GM12873 (cell line): Measurements from ENCODE around the gene ZNF286A.

ENCODE experiments used
- TF ChIP-seq, protein P1 (sequence below): IDR thresholded peaks from 2 replicates; pipeline ENCODE4 v1.5.1; 2012; ENCODE audit warnings: low read depth, mild to moderate bottlenecking, moderate library complexity, low read length, control low read depth; ENCODE audit not compliant: insufficient read depth; ENCODE audit errors: missing control alignments

Gene ZNF286A

DNA sequence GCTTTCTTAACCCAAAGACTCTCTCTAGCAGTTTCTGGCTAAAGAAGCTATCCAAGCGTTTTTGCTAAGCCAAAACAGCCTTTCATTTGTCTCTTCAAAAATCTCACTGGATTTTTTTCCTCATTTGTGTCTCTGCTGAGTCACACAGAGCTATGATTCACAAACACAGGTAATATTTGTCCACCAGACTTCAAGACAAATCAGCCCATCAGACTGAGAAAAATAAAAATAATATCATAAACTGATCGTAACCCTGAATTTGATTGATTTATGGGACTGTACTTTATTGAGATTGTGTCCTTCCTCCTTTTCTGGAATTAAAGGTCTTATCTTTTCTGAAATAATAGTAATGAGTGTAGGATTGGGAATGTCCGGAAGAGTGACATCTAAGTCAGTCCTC is 41.3 kb upstream of the ZNF286A start:
- TF ChIP-seq, protein P1, sequence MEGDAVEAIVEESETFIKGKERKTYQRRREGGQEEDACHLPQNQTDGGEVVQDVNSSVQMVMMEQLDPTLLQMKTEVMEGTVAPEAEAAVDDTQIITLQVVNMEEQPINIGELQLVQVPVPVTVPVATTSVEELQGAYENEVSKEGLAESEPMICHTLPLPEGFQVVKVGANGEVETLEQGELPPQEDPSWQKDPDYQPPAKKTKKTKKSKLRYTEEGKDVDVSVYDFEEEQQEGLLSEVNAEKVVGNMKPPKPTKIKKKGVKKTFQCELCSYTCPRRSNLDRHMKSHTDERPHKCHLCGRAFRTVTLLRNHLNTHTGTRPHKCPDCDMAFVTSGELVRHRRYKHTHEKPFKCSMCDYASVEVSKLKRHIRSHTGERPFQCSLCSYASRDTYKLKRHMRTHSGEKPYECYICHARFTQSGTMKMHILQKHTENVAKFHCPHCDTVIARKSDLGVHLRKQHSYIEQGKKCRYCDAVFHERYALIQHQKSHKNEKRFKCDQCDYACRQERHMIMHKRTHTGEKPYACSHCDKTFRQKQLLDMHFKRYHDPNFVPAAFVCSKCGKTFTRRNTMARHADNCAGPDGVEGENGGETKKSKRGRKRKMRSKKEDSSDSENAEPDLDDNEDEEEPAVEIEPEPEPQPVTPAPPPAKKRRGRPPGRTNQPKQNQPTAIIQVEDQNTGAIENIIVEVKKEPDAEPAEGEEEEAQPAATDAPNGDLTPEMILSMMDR: no peak

DNA sequence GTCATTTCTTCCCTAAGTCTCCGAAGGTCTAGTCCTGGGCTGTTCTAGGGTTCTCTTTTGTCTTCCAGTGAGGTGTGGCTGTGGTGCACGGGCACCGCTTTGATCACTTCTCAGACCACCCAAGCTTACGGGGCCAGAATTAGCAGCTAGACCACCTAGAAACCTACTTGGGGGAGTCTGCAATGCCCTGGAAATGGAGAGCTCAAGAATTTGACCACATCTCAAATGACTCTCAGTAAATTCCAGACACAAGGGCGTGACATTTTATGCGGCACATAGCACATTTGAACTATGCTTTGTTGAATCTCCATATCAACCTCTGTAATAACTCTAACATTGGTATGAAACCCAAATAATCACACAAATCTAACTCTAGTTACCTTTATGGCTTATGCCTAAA is 40.3 kb upstream of the ZNF286A start:
- TF ChIP-seq, protein P1: no peak

DNA sequence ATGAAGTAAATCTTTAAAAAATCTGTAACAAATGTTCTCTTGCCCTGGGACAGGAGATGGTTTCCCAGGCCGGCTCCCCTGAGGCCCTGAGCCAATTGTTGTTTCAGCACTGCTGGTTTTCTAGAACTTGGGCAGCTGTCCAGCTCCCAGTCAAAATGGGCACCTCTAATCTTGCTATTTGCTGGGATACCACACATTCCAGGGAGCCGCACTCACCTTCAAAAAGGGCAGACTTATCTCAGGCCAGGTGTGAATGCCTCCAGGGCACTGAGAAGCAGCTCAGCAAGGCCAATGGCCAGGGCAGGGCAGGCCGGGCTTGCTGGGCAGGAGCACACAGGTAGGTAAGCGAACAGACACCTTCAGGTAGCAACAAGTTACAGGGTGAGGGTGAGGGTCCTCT is 39.9 kb upstream of the ZNF286A start:
- TF ChIP-seq, protein P1: no peak

DNA sequence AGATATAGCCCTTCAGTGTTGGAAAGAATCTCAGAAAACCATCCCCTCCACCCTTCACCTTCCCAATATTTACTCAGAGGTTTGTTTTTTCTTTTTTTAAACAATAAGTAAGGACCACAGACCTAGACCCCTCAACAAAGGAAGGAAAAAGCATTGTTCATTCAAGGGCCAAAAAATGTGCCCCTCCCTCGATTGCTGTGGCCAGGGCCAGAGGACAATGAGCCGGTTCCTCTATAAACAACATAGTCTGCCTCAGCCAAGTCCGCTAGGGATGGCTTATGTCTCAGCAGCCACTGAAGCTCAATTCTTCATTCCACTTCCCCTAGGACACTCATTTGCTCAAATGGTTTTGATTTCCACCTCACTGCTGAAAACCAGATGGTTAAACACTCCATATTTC is 39.5 kb upstream of the ZNF286A start:
- TF ChIP-seq, protein P1: no peak

DNA sequence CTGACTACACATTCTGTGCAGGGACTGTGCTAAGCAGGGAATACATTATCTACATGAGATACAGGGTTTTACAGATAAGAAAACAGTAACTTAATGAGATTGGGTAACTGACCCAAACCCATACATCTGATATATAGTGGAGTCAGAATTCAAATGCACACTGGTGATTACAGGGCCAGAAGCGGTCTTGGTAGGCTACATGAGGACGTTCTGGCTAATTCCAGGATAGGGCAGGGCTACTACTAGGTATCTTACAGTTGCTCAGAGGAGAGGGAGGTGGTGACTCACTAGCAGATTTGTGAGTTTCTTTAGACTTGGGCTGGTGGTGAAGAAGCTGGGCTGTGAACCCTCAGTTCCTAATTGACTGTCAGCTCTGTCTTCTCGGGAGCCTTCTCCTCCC is 36.9 kb upstream of the ZNF286A start:
- TF ChIP-seq, protein P1: no peak

DNA sequence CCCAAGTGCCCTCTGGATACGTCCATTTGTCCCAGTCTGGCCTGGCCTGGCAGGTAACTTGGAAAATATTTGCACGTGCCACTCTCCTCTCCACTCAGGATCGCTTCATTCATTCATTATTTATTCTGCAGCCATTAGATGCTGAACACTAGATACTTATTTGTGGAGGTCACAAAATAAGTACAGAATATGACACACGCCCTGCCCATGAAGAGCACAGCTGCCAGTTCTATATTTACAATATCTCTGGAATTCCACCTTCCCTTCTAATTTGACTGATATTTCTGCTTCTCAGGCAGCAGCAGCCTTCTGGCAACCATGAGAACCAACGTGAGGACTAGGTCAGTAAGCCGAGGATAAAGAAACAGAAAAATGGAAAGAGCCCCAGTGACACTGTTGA is 36.4 kb upstream of the ZNF286A start:
- TF ChIP-seq, protein P1: no peak

DNA sequence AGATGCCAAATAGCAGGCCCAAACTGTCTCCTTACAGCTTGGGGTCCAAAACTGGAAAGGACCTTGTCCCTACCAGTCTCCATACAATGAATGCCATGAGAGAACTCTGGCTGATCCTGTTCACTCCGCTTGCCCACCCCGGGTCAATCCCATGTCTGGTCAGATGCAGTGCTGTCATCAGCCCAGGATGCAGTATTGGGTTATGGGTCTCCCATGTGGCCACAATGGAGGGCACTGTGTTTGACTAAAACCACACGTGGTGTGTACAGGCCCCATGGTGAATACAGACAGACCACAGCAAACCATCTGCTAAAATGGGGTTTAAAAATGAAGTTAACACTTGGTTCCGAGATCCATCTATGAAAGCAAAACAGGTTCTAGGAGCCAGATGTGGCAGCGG is 35.9 kb upstream of the ZNF286A start:
- TF ChIP-seq, protein P1: no peak
